Sigmoid colon (tissue), 7 donors: Measurements from ENCODE around the gene EFNA5. TPM values are rescaled to one million over a fixed set of nuclear protein-coding genes. Genes with fewer than 3 reads are reported as not detected.

ENCODE experiments used
- DNase-seq: peaks from one replicate; pipeline ENCODE4 v3.0.0-alpha.2; 2019
- H3K27ac ChIP-seq, 4 donors: fragments of 200-600 bp; sonication (generic); one replicate each; pipeline ENCODE4 v1.5.1; 2016 to 2019; ENCODE audit warnings: mild to moderate bottlenecking in 1 of 4
- H3K27me3 ChIP-seq, 3 donors: fragments of 200-600 bp; sonication (generic); one replicate each; pipeline ENCODE4 v1.5.1; 2019; ENCODE audit warnings: mild to moderate bottlenecking in 1 of 3
- H3K36me3 ChIP-seq, 4 donors: fragments of 200-600 bp; sonication (generic); one replicate each; pipeline ENCODE4 v1.5.1; 2016 to 2019
- H3K4me1 ChIP-seq, 4 donors: fragments of 200-600 bp; sonication (generic); one replicate each; pipeline ENCODE4 v1.5.1; 2017 to 2019
- H3K4me3 ChIP-seq, 4 donors: fragments of 200-600 bp; sonication (generic); one replicate each; pipeline ENCODE4 v1.5.1; 2017 to 2019; ENCODE audit warnings: mild to moderate bottlenecking in 2 of 4, moderate library complexity in 1 of 4
- H3K9me3 ChIP-seq, 4 donors: fragments of 200-600 bp in 3 of 4; sonication (generic) in 3 of 4; one replicate each; pipeline versions ENCODE4 v1.5.1 to v1.6.1; 2013 to 2019
- CTCF ChIP-seq, 4 experiments: fragments of 450-650 bp in 3 of 4; fragments of 200-600 bp in 1 of 4; IDR thresholded peaks; one replicate each; pipeline ENCODE4 v1.5.1; 2016 to 2019; ENCODE audit warnings: antibody characterized with exemption in 4 of 4, mild to moderate bottlenecking in 3 of 4, moderate library complexity in 2 of 4
- EP300 ChIP-seq, 4 donors: sonication (generic); formaldehyde crosslinking; IDR thresholded peaks; one replicate each; pipeline ENCODE4 v1.6.1; 2017; ENCODE audit warnings: antibody characterized with exemption in 4 of 4
- POLR2A ChIP-seq, 2 donors: fragments of 450-650 bp; IDR thresholded peaks; one replicate each; pipeline ENCODE4 v1.6.1; 2016; ENCODE audit warnings: antibody characterized with exemption in 2 of 2, mild to moderate bottlenecking in 2 of 2, moderate library complexity in 2 of 2
- POLR2AphosphoS5 ChIP-seq, 4 donors: sonication (generic); formaldehyde crosslinking; IDR thresholded peaks; one replicate each; pipeline ENCODE4 v1.6.1; 2017; ENCODE audit warnings: antibody characterized with exemption in 4 of 4
- WGBS, 2 donors: extraction: QIAGEN DNeasy Blood & Tissue Kit; methylation state at CpG; one replicate each; pipeline ENCODE4 v1.1.7; 2013; 5-methylcytosine and 5-hydroxymethylcytosine counted together
- intact Hi-C: fragments of 100-400 bp; cut with DNase I; formaldehyde crosslinking; loops from one replicate; pipeline ENCODE4 v1.15.1; 2023
- polyA plus RNA-seq, 3 donors: library from polyadenylated mRNA; stranded (reverse); fragments of 200-250 nt; gene quantifications; one replicate each; pipeline ENCODE4 v1.2.3, GENCODE V29; 2013
- total RNA-seq, 4 donors: library from RNA; depleted of rRNA; stranded (reverse); fragments of >200 nt; gene quantifications; one replicate each; pipeline ENCODE4 v1.1.0, GENCODE V29; 2016
- donor health status: healthy with polysubstance abuse.
- donor health status: Bipolar disorder and iron deficiency.
- donor health status: healthy.

EFNA5 gene
- total and polyA plus RNA-seq, 7 donors = 0.60 to 10.8 (median 6.8) TPM

- intact Hi-C loops = loop anchor here (10.0 kb wide), 1 partner anchor 254 kb away; no protein-coding TSS in a partner anchor
- Histone ChIP-seq H3K27me3 (peaks cover 0 to 23% (median 0%) of the 10 kb centered on the region in 3 donors), H3K9me3 (no peaks in the 10 kb centered on the region), H3K27ac (peak overlapping the region; percentile 19 to 79 (median 74)), H3K4me1 (peaks cover 0 to 28% (median 25%) of the 10 kb centered on the region in 4 donors), H3K4me3 (peak overlapping the region; percentile 47 to 68 (median 66)), H3K36me3 (no peaks in the 10 kb centered on the region)
- 34 to 46% methylated on average over 11 of the region's 11 CpGs for WGBS, 2 donors
- no peak for DNase-seq
- TF ChIP-seq CTCF (IDR thresholded peaks at IDR 0.05) = no peak
- TF ChIP-seq POLR2A (IDR thresholded peaks at IDR 0.05) = no peak
- TF ChIP-seq EP300 (IDR thresholded peaks at IDR 0.05) = no peak
- TF ChIP-seq POLR2AphosphoS5 (IDR thresholded peaks at IDR 0.05) = no peak
Measured at GRCh38 chr5:107668154-107669095, 2.3 kb downstream of the EFNA5 start.

- Histone ChIP-seq H3K9me3 (no peaks in the 10 kb centered on the region), H3K4me3 (no peak overlapping the region), H3K27me3 (peaks cover 0 to 22% (median 0%) of the 10 kb centered on the region in 3 donors), H3K36me3 (no peaks in the 10 kb centered on the region), H3K27ac (no peak overlapping the region), H3K4me1 (peaks cover 0 to 21% (median 12%) of the 10 kb centered on the region in 4 donors)
- 87 to 91% methylated on average over 3 of the region's 3 CpGs for WGBS, 2 donors
- intact Hi-C loops = loop anchor here (10.0 kb wide), 1 partner anchor 251 kb away; no protein-coding TSS in a partner anchor
- DNase-seq = no peak
- TF ChIP-seq POLR2A (IDR thresholded peaks at IDR 0.05) (no peak), EP300 (IDR thresholded peaks at IDR 0.05) (no peak), POLR2AphosphoS5 (IDR thresholded peaks at IDR 0.05) (no peak), CTCF (IDR thresholded peaks at IDR 0.05) (no peak)
Measured at GRCh38 chr5:107666051-107666655, 4.6 kb downstream of the EFNA5 start.

DNA sequence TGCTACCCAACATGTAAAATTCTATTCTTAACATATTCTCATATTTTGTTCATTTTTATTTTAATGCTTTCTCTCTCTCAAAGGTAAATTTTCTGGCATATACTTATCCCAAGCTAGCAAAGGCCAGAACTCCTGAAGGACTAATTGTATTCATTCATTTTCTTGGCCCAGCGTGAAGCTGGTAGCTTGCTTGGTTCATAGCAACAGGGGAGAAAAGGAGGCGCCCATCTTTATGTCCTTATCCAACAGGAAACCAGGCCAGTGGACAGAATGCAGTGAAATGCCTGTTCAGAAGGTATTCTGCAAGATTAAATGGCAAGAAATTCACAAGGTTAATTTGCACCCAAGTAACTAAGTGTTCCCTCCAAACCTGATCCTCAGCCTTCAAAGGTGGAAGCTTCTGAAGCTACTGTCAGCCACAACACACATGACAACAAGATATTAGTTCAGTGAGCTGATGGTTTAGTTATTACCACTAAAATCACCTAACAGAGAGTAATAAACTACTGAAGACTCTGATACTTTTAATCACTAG lies 5.6 kb downstream of the EFNA5 start:
- DNase-seq = no peak
- WGBS, 2 donors = 95% methylated on average over 2 of the region's 2 CpGs
- H3K36me3 ChIP-seq = no peaks in the 10 kb centered on the region
- intact Hi-C loops = loop anchor here (10.0 kb wide), 1 partner anchor 250 kb away; no protein-coding TSS in a partner anchor
- no peaks in the 10 kb centered on the region for H3K9me3 ChIP-seq
- no peak overlapping the region for H3K4me3 ChIP-seq
- peak overlapping the region in 1 of 4 donors; percentile 23 for H3K27ac ChIP-seq
- H3K27me3 ChIP-seq = peaks cover 0 to 12% (median 0%) of the 10 kb centered on the region in 3 donors
- peaks cover 0 to 14% (median 7%) of the 10 kb centered on the region in 4 donors for H3K4me1 ChIP-seq
- TF ChIP-seq POLR2AphosphoS5 (IDR thresholded peaks at IDR 0.05) = no peak
- no peak for TF ChIP-seq POLR2A (IDR thresholded peaks at IDR 0.05)
- no peak for TF ChIP-seq EP300 (IDR thresholded peaks at IDR 0.05)
- TF ChIP-seq CTCF (IDR thresholded peaks at IDR 0.05) = no peak

DNA sequence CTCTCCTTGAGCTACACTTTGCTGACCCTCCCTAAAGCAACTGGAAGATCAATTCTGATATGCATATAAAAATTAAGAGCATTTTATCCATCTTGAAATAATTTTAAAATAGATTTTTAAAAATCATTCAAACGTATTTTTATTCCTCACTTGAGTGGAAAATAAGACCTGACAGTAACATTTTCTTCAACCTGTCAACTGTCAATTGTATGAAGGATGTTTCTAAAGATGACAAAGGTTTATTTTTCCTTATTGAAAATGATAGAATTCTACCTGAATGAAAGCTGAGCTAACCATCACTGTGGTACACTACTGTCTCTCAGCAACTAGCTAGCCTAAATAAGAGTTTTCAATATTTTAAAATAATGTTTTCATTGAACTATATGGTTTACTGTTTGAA lies 7.0 kb downstream of the EFNA5 start:
- H3K27ac ChIP-seq = no peak overlapping the region
- no peaks in the 10 kb centered on the region for H3K27me3 ChIP-seq
- H3K4me1 ChIP-seq = peaks cover 0 to 6% (median 2%) of the 10 kb centered on the region in 4 donors
- no peaks in the 10 kb centered on the region for H3K9me3 ChIP-seq
- intact Hi-C loops = loop anchor here (10.0 kb wide), 1 partner anchor 249 kb away; no protein-coding TSS in a partner anchor
- TF ChIP-seq CTCF (IDR thresholded peaks at IDR 0.05) = no peak
- no peak for TF ChIP-seq POLR2AphosphoS5 (IDR thresholded peaks at IDR 0.05)
- no peak for TF ChIP-seq EP300 (IDR thresholded peaks at IDR 0.05)
- no peak for TF ChIP-seq POLR2A (IDR thresholded peaks at IDR 0.05)
- no peaks in the 10 kb centered on the region for H3K36me3 ChIP-seq
- H3K4me3 ChIP-seq = no peak overlapping the region
- DNase-seq = no peak
- WGBS, 2 donors = 78% methylated on average over 1 of the region's 1 CpG
